IPS DF 19.7 (cell line): ENCODE measurements around the gene SLC2A5.
"Not testable (repeated sequence)": the region's sequence is repeated elsewhere in the genome, so short reads cannot be mapped to it uniquely, and the experiment has no call there.

ENCODE experiments used
- DNase-seq: peaks from one replicate; pipeline ENCODE4 v3.0.0-alpha.2; 2013; ENCODE audit warnings: low read depth, low spot score

The SLC2A5 gene

DNA sequence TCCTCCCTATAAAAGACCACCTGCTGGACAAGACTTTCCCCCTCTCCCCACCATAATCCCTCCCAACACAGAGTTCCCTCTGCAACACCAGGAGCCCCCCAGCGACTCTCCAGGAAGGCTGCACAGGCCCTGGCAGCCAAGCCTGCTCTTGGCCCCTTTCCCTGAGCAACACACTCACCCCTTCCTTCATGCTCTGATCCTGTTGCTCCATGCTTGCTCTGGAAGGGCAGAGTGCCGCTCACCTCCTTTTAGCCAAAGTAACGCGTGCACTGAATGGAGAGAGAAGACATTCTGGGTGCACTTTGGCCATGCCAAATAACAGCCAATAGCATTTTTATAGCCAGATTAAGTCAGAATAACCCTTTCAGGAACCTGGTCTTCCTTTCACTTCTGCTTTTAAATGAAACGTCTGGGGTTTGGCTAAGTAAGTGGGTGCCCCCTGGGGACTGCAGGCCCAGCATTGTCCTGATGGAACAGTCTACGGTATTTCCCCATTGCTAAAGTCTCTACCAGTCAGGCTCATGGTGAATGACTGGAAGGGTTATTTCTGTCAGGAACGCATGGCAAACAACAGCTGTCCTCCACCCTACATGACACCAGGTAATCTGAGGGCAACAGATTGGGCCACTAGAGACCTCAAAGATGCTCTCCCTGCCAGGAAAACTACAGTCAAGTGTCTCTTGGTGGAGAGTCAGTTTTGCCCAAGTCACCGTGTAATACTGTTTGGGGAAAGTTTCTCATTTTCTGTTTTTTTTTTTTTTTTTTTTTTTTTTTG is at the start of gene SLC2A5:
SLC2A5 (minus strand) TSS at position 310 of the 775 bp plus-strand sequence; CDS start at position 211, 99 bp downstream.
- DNase-seq = no peak

DNA sequence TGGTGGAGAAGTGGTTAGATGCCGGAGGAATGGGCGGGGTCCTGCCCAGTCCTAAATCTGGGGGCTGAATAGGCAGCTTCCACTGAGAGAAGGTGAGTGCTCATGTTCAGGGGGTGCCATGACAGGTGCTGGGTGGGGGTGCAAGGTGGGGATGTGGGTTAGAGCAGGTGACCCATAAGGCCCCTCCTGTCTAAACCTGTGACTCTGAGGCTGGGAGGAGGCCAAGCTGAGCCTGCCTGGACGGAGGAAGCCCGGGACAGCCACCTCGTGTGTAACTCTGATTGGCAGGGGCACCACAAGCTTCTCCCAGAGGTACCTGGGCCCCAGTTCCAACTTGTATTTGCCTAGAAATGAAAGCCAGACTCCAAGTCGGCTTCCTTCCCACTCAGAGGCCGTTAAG is 48.8 kb upstream of the SLC2A5 start:
- no peak for DNase-seq

- no peak for DNase-seq
Observed at GRCh38 chr1:9115351-9116205, 46.1 kb upstream of the SLC2A5 start.

- no peak for DNase-seq
Observed at GRCh38 chr1:9112961-9113880, 43.8 kb upstream of the SLC2A5 start.

DNA sequence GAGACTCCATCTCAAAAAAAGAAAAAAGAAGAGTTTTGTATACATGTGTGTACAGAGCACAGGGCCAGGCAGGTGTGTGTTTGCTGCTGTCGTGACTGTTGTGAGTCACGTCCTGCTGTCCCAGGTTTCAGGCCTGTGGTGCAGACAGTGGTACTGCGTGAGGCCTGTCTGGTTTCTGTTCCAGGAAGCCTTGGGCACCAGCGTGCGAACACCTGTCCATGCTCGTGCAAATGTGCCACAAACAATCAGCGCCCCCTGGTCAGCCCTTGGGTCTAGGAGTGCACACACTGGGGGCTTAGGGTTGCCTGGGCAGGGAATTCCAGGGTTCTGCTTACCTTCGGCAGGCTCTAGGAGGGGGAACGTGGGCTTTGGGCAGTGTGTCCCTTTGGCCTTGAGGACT is 42.5 kb upstream of the SLC2A5 start:
- no peak for DNase-seq

DNA sequence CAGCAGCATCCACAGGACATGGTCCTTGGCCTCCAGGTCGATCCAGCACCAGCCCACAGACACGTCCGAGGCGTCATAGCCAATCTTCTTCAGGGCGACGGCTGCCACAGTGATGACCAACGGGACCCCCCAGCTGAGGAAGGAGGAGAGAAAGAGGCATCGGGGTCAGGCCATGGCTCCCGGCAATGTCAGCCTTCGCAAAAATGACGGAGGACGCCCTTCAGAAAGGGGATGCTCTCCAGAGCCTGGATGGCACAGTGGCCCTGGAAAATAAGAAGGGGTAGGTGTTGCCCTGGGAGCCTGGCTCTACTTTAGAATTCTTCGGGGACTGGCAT is 41.9 kb upstream of the SLC2A5 start:
- no peak for DNase-seq

- DNase-seq = peak; percentile 76
Observed at GRCh38 chr1:9110669-9111356, 41.4 kb upstream of the SLC2A5 start.

- no peak for DNase-seq
Observed at GRCh38 chr1:9108056-9108665, 38.7 kb upstream of the SLC2A5 start.

- DNase-seq = no peak
Observed at GRCh38 chr1:9107136-9107535, 37.7 kb upstream of the SLC2A5 start.

DNA sequence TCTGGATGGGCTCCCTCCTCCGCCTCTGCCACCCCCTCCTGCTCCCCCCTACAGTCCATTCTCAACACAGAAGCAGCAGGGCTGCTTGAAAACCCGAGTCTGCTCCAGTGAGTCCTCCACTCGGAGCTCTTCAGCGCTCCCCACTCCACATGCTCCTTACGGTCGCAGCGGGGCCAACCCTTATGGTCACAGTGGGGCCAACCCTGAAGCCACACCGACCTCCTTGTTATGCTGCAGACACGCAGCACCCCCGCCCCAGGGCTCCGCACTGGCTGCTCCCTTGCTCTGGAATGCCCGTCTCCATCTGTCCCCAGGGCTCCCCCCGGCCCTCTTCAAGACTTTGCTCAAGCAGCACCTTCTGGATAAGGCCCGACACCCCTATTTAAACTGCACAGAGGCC is 36.9 kb upstream of the SLC2A5 start:
- no peak for DNase-seq

GRCh38 chr1:9105336-9105867 is 36.0 kb upstream of the SLC2A5 start:
- no peak for DNase-seq

GRCh38 chr1:9101510-9102146 is 32.2 kb upstream of the SLC2A5 start:
- peak; percentile 61 for DNase-seq

DNA sequence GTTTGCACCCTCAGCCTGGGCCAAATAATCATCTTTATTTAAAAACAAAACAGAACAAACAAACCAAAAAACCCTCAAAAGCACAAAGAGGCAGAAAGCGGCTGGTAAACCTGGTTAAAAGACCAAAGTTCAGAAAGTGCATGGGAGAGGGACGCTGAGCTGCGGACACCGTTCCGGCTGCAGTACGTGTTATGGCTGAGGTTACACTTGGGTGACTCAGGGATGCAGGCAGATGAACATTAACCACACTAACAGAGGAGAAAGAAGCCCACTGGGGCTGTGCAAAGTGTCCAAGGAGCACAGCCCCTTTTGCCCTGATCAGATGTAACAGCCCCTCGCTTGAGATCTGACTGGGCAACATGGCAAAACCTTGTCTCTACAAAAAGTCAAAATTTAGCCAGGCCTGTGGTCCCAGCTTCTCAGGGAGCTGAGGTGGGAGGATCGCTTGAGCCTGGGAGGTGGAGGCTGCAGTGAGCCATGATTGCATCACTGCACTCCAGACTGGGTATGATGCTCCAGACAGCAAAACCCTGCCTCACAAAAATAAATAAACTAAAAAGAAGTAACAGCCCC is 31.1 kb upstream of the SLC2A5 start:
- no peak for DNase-seq

DNA sequence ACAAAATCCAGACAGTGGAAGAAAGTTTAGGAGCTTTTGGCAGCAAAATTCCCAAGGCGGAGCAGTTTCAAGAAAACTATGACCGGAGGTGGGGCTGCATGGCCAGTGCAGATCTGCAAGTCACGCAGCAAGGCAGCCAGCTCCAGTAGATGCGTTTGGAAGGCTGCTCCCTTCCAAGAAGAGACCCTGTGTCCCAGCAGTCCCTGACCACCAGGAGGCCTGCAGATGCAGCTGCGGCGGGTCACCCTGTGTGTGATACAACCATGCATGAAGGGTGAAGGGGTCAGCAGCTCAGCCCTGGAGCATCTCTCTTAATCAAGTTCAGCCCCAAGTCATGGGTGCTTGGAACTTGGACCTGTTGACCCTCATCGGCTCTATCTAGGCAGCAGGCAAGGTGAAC is 30.1 kb upstream of the SLC2A5 start:
- no peak for DNase-seq

DNA sequence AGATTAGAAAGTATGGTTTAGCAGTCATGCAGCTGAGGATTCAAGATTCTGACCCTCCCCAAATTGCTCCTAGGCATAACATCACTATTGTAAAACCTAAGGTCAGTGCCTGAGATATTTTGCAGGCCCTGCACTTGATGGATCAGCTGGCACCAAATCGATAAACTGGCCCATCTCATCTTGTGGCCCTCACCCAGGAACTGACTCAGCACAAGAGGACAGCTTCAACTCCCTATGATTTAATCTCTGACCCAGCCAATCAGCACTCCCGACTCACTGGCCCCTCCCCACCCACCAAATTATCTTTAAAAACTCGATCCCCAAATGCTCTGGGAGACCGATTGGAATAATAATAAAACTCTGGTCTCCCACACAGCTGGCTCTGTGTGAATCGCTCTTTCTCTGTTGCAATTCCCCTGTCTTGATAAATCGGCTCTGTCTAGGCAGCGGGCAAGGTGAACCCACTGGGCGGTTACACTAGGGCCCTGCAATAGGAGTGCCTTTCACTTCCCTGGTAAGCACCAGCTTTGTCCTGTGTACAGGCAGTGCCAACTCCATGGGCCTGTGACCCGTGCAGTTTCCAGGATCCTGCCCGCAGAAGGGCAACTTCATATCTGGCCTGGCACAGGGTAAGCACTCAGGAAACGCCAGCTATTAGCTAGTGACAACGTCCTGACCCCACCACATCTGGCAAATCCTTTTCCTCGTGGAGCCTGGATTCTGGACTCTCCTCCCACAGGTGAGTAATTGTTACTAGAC is 28.7 kb upstream of the SLC2A5 start:
- no peak for DNase-seq

DNA sequence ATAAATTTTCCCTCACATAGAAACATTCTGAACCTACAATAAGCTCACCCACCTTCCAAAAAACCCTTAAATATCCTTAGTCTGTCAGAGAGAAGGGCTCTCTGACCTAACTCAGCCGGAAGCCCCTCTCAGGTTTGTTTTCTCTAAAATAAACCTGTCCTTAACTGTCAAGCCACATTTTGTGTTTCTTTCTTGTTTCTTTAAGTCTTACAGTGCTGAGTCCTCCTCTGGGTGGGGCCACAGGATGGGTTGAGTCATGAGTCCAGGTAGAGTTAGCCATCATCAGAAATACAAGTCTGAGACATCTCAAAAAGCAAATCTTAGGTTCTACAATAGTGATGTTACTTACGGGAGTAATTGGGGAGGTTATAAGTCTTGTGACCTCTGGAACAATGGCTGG is 26.4 kb upstream of the SLC2A5 start:
- no peak for DNase-seq

DNA sequence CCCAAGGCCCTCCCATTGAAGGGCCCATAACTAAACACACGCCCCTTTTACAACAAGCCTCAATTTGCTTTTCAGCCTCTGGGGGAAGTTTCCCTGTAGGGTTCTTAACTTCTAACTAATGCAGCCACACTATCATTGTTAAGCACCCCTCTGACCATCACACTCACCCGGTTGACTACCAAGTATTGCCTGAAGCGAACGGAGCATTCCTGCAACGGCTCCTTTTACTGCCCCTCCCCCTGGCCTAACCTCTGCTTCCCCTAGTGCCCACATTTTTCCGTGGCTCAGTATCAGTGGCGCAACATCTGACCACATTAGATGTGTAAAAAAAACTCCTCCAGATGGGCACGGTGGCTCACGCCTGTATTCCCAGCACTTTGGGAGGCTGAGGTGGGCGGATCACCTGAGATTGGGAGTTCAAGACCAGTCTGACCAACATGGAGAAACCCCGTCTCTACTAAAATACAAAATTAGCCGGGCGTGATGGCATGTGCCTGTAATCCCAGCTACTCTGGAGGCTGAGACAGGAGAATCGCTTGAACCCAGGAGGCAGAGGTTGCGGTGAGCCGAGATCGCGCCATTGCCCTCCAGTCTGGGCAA is 24.7 kb upstream of the SLC2A5 start:
- not testable (repeated sequence) for DNase-seq

DNA sequence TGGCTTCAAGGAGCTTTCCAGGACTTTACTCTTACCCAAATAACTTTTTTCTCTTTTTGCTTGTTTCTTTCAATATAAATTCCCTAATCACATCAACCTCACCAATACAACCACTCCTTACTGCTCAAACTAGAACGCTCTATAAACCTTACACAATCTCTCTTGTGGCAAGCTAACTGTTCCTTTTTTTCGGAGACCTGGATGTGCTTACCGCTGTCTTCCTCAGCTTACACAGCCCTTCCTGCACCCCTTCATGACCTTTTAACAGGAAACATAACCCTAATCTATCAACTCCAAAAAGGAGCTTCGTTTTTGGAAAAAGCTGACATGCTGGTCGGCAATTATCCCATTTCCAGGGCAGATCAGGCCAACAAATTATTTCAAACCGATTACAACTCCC is 24.1 kb upstream of the SLC2A5 start:
- no peak for DNase-seq

DNA sequence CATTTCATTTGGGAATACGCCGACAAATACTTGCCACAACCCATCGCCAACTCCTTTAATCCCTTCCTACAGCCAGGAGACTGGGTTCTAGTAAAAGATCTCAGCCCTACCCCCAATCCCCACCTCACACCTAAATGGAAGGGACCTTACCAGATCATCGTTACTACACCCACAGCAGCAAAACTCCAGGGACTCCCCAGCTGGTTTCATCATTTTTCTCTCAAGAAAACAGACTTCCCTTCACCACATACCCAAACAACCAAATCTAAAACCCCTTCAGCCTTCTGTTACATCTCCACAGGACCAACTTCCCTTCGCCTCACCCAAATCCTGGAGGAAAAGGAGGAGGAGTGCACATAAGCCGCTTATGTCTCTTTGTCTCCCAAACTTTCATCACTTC is 23.7 kb upstream of the SLC2A5 start:
- DNase-seq = no peak
